WI38 (cell line): ENCODE measurements around the gene TANGO2.

Experiments used
- H3K4me3 ChIP-seq: 2 replicates; pipeline ENCODE4 v1.5.1; 2011; ENCODE audit warnings: low read depth, mild to moderate bottlenecking, control low read depth, low read length
- TF ChIP-seq, protein P1 (sequence below): IDR thresholded peaks from 2 replicates; pipeline ENCODE4 v1.5.1; 2012; ENCODE audit warnings: low read depth, mild to moderate bottlenecking, control low read depth, low read length

The TANGO2 gene

DNA sequence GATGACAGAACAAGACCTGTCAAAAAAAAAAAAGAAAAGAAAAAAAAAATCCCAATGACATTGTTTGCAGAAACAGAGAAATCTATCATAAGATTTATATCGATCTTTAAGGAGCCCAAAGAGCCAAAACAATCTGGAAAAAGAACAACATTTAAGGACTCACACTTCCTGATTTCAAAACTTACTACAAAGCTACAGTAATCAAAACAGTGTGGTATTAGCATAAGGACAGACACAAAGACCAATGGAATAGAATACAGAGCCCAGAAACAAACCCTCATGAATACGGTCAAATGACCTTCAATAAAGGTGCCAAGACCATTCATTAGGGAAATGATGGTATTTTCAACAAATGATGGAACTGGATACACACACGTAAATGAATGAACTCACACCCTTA, 16.4 kb upstream of the TANGO2 start:
- H3K4me3 ChIP-seq, result no peak overlapping the region
- TF ChIP-seq, protein P1, sequence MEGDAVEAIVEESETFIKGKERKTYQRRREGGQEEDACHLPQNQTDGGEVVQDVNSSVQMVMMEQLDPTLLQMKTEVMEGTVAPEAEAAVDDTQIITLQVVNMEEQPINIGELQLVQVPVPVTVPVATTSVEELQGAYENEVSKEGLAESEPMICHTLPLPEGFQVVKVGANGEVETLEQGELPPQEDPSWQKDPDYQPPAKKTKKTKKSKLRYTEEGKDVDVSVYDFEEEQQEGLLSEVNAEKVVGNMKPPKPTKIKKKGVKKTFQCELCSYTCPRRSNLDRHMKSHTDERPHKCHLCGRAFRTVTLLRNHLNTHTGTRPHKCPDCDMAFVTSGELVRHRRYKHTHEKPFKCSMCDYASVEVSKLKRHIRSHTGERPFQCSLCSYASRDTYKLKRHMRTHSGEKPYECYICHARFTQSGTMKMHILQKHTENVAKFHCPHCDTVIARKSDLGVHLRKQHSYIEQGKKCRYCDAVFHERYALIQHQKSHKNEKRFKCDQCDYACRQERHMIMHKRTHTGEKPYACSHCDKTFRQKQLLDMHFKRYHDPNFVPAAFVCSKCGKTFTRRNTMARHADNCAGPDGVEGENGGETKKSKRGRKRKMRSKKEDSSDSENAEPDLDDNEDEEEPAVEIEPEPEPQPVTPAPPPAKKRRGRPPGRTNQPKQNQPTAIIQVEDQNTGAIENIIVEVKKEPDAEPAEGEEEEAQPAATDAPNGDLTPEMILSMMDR, result no peak

DNA sequence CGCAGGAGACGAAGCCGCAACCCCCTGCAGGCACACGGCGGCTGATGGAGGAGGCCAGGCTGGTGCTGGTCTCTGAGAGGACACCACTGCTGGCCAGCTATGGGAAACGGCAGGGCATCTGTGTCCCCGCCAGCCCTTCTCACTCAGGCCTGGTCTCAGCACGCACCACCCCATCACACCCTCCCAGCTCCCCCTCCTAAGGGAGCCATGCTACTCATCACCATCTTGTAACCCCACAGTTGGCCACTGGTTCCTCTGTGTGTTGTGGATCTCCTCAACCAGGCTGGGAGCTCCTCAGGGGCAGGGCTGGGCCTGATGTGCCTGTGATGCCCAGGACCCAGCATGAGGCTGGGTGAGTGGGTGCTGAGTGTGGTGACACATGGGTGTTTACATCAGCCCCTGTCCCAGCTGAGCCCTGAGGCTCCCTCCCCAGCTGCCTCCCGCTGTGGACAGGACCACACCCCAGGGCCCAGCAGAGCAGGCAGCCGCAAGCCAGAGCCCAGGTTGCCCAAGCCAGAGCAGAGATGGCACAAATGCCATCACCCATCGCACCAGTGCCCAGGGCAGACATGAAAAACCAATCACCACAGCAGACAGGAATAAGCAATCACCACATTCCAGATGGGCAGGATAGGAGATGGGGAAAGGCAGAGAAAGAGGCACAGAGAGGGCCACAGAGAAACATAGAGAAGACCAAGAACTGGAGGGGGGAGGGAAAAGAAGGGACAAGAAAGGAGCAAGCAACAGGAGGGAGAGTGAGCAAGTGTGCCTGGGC, 12.5 kb upstream of the TANGO2 start:
- TF ChIP-seq, protein P1, result no peak
- no peak overlapping the region for H3K4me3 ChIP-seq

DNA sequence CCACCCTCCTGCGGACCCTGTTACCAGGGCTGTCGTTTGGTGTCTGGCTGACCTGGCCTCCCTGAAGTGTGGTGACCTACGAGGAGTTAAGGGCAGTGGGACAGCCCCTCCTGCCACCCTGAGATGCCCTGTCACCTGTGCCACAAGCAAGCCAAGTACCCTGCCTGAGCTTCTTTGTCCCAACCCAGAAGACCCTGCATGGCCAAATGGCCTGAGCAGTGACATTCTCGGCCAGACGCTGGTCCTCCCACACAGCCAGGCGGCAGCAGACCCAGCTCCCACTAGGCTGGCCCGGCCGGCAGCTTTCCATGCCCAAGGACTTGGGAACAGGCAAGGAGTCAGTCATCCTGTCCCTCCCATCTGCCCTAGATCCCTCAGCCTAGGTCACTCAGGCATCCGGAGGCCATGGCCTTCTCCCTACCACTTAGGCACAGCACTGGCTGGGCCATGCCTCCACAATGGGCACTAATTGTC, 11.9 kb upstream of the TANGO2 start:
- TF ChIP-seq, protein P1, result no peak
- no peak overlapping the region for H3K4me3 ChIP-seq

DNA sequence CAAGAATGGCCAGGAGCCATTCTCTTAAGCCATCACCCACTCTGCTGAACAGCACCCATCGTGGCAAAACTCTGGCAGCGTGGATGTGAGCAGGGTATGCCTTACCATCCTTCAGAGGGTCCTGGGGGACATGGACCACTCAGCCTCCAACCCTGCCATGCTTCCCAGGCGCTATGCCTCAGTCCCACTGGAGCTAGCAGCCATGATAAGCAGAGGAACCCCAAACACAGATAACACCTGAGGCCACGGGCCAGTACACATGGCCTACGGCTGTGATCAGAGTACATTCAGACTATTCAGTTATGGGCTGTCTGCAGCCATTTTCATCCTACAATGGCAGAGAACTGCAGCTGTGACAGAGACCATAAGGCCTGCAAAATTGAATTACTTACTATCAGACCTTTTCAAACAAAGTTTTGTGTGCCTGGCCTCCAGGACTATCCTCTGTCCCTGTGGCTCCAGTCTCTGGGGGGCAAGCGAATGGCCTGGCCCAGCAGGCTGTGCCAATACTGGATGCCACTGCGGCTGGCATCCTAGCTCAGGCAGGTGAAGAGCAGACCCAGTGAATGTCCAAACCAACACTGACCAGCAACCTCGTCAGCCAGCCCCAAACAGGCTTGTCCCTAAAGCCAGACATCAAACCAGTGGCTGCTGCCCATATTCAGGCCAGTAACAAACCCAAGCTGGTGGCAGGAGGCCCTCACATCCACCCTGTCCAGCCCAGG, 11.2 kb upstream of the TANGO2 start:
- TF ChIP-seq, protein P1, result no peak
- no peak overlapping the region for H3K4me3 ChIP-seq

DNA sequence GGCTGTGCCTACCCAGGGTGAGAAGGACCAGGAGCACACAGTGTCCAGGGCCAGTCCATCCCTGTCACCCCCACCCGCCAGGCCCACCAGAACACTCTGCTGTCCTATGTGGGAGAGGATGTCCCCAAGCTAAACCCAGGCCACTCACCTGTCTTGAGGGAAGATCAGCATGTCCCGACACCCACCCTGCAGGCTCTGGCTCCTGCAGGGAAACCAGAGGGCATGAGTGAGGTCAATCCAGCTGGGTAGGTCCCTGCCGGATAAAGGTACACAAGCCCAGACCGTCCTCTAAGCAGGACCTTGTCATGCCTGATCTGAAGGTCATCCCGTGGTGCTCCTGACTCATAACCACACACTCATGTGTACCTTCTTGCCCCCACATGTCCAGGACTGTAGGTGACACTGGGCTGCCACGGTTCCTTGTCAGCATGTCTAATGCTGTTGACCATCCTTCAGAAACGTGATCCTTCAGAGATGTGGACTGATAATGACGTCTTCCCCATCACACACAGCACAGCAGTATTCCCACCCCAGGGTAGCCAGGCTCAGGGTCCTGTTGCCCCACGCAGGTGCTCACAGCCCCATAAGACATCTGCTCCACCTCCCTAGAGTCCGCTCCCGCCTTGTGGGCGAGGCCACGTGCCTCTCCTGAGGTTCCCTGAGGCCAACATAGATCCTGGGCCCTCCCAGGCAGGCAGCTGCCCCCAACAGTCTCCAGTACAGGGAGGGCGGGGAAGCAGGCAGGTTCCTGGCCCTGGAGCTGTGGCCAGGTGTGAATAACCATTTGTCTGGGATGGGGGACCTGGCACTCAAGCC, 10.4 kb upstream of the TANGO2 start:
- no peak overlapping the region for H3K4me3 ChIP-seq
- TF ChIP-seq, protein P1, result no peak

DNA sequence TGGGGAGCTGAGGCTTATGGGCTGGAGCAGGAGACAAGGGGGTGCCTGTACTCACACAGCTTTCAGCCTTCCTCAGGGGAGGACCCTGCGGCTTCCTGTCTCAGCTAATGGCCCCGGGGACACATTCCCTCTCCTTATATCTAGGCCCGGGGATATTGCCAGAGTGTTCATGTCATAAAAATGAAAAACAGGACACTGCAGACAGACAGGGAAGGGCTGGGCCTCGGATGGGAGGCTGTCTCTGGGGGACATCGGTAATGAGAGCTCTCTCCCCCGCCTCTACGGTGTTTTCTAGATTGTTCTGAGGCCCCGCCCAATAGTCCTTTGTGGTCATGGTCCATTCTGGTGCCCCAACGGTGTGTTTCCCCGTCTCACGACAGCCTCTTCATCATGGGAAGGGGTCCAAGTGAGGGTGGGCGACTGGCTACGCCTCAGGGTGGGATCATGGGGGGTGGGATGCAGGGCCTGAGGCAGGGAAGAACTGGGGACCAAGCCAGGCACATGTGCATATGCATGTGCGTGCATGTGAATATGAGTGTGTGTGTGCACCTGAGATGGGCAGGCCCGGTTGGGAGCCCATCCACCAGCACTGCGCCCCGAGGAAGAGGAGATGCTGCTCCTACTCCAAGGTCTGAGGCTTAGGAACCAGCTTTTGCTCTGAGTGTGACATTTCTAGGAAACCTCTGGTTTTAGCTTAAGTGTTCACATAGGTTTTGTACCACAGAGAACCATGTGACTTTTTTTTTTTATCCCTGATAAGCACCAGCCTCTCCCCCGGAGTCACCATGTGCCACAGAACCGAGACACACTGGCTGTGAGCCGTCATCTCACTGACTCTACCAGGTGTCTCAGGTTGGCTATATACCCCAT, 9.6 kb upstream of the TANGO2 start:
- TF ChIP-seq, protein P1, result no peak
- no peak overlapping the region for H3K4me3 ChIP-seq
